Lung (tissue), 12 donors: ENCODE measurements around the gene HOXA11. TPM values are rescaled to one million over a fixed set of nuclear protein-coding genes. Genes with fewer than 3 reads are reported as not detected.

ENCODE experiments used
- ATAC-seq: fragments of 200-7000 bp; cut with Tn5 transposase; one replicate; pipeline ENCODE4 v1.9.1; 2020; ENCODE audit warnings: moderate number of reproducible peaks; ENCODE audit not compliant: insufficient read depth, low FRiP score
- DNase-seq, 3 donors: peaks; one replicate each; pipeline ENCODE4 v3.0.0-alpha.2; 2013 to 2017
- H3K27ac ChIP-seq, 2 donors: one replicate each; pipeline ENCODE4 v1.5.1; 2013; ENCODE audit warnings: mild to moderate bottlenecking in 2 of 2, moderate library complexity in 2 of 2, control low read depth in 1 of 2, inconsistent platforms in 1 of 2, low read depth in 1 of 2, low read length in 1 of 2
- H3K27me3 ChIP-seq, 3 donors: one replicate each; pipeline ENCODE4 v1.5.1; 2013; ENCODE audit warnings: low read length in 2 of 3; ENCODE audit not compliant: control insufficient read depth in 3 of 3, insufficient read depth in 3 of 3
- H3K36me3 ChIP-seq, 4 donors: one replicate each; pipeline ENCODE4 v1.5.1; 2013; ENCODE audit warnings: low read length in 4 of 4, mild to moderate bottlenecking in 1 of 4, moderate library complexity in 1 of 4; ENCODE audit not compliant: control insufficient read depth in 4 of 4, insufficient read depth in 4 of 4
- H3K4me1 ChIP-seq, 5 donors: one replicate each; pipeline ENCODE4 v1.5.1; 2013; ENCODE audit warnings: low read length in 5 of 5, mild to moderate bottlenecking in 2 of 5, moderate library complexity in 1 of 5; ENCODE audit not compliant: control insufficient read depth in 5 of 5, insufficient read depth in 5 of 5
- H3K4me3 ChIP-seq: one replicate; pipeline ENCODE4 v1.5.1; 2013; ENCODE audit warnings: mild to moderate bottlenecking, control low read depth, moderate library complexity
- H3K9ac ChIP-seq, 2 donors: one replicate each; pipeline ENCODE4 v1.5.1; 2013; ENCODE audit warnings: low read length in 2 of 2, control low read depth in 1 of 2; ENCODE audit not compliant: insufficient read depth in 1 of 2
- H3K9me3 ChIP-seq, 4 donors: one replicate each; pipeline ENCODE4 v1.5.1; 2013; ENCODE audit warnings: low read length in 3 of 4, mild to moderate bottlenecking in 1 of 4, moderate library complexity in 1 of 4; ENCODE audit not compliant: control insufficient read depth in 4 of 4, insufficient read depth in 3 of 4
- CTCF ChIP-seq: IDR thresholded peaks from 2 replicates; pipeline ENCODE4 v1.5.1; 2012; ENCODE audit warnings: mild to moderate bottlenecking; ENCODE audit errors: control extremely low read depth, extremely low read depth
- WGBS, 2 donors: extraction: QIAGEN DNeasy Blood & Tissue Kit; methylation state at CpG; one replicate each; pipeline ENCODE4 v1.1.7; 2013; 5-methylcytosine and 5-hydroxymethylcytosine counted together
- polyA plus RNA-seq, 2 donors: library from polyadenylated mRNA; stranded (reverse); fragments of 200-250 nt; gene quantifications; one replicate each; pipeline ENCODE4 v1.2.1, GENCODE V29; 2013
- total RNA-seq, 2 donors: library from RNA; depleted of rRNA in 1 of 2; stranded (reverse); fragments of >200 nt in 1 of 2; gene quantifications; one replicate each; pipeline ENCODE4 v1.2.1, GENCODE V29; 2014 to 2021
- donor health status: control.
- donor health status: control.
- donor health status: Bipolar disorder and iron deficiency.
- donor health status: healthy.
- donor health status: DM: yes; HTN: yes; CAD: no.

Gene HOXA11
- total and polyA plus RNA-seq, 4 donors, result not detected

- no peak overlapping the region for H3K4me3 ChIP-seq
- 9 to 10% methylated on average over 52 of the region's 52 CpGs for WGBS, 2 donors
- H3K9me3 ChIP-seq, result peaks cover 0 to 15% (median 0%) of the 10 kb centered on the region in 4 donors
These were observed 20.6 kb upstream of the HOXA11 start for GRCh38 chr7:27205325-27206280.

GRCh38 chr7:27204851-27205322 is 19.9 kb upstream of the HOXA11 start:
- Histone ChIP-seq H3K27ac (no peak overlapping the region), H3K27me3 (peaks cover 3 to 96% (median 96%) of the 10 kb centered on the region in 3 donors), H3K9me3 (peaks cover 0 to 12% (median 0%) of the 10 kb centered on the region in 4 donors), H3K9ac (no peak overlapping the region), H3K4me3 (no peak overlapping the region), H3K4me1 (peaks cover 0 to 22% (median 3%) of the 10 kb centered on the region in 5 donors), H3K36me3 (no peaks in the 10 kb centered on the region)
- TF ChIP-seq CTCF, result no peak
- 3 to 6% methylated on average over 41 of the region's 41 CpGs for WGBS, 2 donors
- DNase-seq (peak in 2 of 3 donors; percentile 50 to 60), ATAC-seq (no peak)

More at GRCh38 chr7:27205325-27206280, 20.6 kb upstream of the HOXA11 start:
- Histone ChIP-seq H3K4me1 (peaks cover 0 to 17% (median 2%) of the 10 kb centered on the region in 5 donors), H3K36me3 (no peaks in the 10 kb centered on the region), H3K9ac (no peak overlapping the region), H3K27me3 (peaks cover 10 to 100% (median 99%) of the 10 kb centered on the region in 3 donors), H3K27ac (no peak overlapping the region)
- ATAC-seq (no peak), DNase-seq (peak in 1 of 3 donors; percentile 37)
- no peak for TF ChIP-seq CTCF

- 22 to 26% methylated on average over 4 of the region's 4 CpGs for WGBS, 2 donors
- TF ChIP-seq CTCF, result no peak
- Histone ChIP-seq H3K9me3 (peaks cover 0 to 12% (median 0%) of the 10 kb centered on the region in 4 donors), H3K4me3 (no peak overlapping the region), H3K27me3 (peaks cover 0 to 90% (median 90%) of the 10 kb centered on the region in 3 donors), H3K9ac (no peak overlapping the region), H3K4me1 (peaks cover 0 to 26% (median 3%) of the 10 kb centered on the region in 5 donors), H3K27ac (no peak overlapping the region), H3K36me3 (no peaks in the 10 kb centered on the region)
- no peak for ATAC-seq
- DNase-seq, result no peak
These were observed 19.0 kb upstream of the HOXA11 start for GRCh38 chr7:27203964-27204594.
